NT2/D1 (cell line): ENCODE measurements around the gene SIX4.

Experiments
- YY1 ChIP-seq: IDR thresholded peaks from 2 replicates; pipeline ENCODE4 v1.6.1; 2011; ENCODE audit not compliant: insufficient read length, insufficient read depth
- ZNF274 ChIP-seq: IDR thresholded peaks from 2 replicates; pipeline ENCODE4 v1.6.1; 2011; ENCODE audit warnings: mild to moderate bottlenecking, low read depth, low read length

- no peak for TF ChIP-seq ZNF274
- TF ChIP-seq YY1, result no peak
Measured at GRCh38 chr14:60768602-60769001, 44.5 kb upstream of the SIX4 start.
